NT2/D1 (cell line): ENCODE measurements around the gene ACTN4.

Experiments used
- SUZ12 ChIP-seq: IDR thresholded peaks from 2 replicates; pipeline ENCODE4 v1.6.1; 2011; ENCODE audit not compliant: insufficient read length, insufficient read depth; ENCODE audit errors: extremely low read depth
- YY1 ChIP-seq: IDR thresholded peaks from 2 replicates; pipeline ENCODE4 v1.6.1; 2011; ENCODE audit not compliant: insufficient read length, insufficient read depth
- ZNF274 ChIP-seq: IDR thresholded peaks from 2 replicates; pipeline ENCODE4 v1.6.1; 2011; ENCODE audit warnings: mild to moderate bottlenecking, low read depth, low read length

DNA sequence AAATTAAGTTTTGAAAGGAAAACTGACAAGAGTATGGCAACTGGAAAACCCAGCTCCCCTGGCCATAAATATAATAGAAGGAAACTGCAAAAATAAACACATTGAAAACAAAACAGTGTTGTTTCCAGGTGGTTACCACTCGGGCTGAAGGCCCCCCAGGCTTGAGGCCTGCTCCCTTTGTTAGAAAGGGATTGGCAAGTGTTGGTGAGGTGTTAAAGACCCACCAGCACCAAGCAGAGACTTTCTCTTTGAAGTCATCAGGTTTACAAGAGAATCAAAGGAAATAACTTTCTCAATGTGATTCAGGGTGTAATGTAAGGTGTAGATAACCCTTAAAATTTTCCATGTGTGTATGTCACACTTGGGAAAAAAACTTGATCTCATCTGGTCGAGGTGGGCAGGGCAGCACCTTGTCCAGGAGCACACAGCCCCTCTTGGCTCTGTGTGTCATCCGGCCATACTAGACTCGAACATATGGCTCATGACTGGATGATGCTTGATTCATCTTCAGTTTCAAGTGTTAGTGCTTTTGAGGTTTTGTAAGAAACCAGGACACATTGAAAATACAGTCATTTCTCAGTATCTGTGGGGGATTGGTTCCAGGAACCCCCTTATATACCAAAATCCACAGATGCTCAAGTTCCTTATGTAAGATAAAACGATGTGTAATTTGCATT is 7.8 kb downstream of the ACTN4 start:
- TF ChIP-seq YY1 = no peak
- no peak for TF ChIP-seq ZNF274
- TF ChIP-seq SUZ12 = no peak
